HG03520 (cell line): ENCODE measurements around the gene PCDHA8.
"Not testable (repeated sequence)": the region's sequence is repeated elsewhere in the genome, so short reads cannot be mapped to it uniquely, and the experiment has no call there.

Experiments used
- ATAC-seq: cut with Tn5 transposase; IDR thresholded peaks from one replicate; pipeline ENCODE4 v1.9.1; 2021; ENCODE audit warnings: mild to moderate bottlenecking, moderate library complexity; ENCODE audit not compliant: unreplicated experiment

The PCDHA8 gene

DNA sequence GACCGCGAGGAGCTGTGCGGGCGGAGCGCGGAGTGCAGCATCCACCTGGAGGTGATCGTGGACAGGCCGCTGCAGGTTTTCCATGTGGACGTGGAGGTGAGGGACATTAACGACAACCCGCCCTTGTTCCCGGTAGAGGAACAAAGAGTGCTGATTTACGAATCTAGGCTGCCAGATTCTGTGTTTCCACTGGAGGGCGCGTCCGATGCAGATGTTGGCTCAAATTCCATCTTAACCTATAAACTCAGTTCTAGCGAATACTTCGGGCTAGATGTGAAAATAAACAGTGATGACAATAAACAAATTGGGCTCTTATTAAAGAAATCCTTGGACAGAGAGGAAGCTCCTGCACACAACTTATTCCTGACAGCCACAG, 12.6 kb upstream of the PCDHA8 start:
- no peak for ATAC-seq

DNA sequence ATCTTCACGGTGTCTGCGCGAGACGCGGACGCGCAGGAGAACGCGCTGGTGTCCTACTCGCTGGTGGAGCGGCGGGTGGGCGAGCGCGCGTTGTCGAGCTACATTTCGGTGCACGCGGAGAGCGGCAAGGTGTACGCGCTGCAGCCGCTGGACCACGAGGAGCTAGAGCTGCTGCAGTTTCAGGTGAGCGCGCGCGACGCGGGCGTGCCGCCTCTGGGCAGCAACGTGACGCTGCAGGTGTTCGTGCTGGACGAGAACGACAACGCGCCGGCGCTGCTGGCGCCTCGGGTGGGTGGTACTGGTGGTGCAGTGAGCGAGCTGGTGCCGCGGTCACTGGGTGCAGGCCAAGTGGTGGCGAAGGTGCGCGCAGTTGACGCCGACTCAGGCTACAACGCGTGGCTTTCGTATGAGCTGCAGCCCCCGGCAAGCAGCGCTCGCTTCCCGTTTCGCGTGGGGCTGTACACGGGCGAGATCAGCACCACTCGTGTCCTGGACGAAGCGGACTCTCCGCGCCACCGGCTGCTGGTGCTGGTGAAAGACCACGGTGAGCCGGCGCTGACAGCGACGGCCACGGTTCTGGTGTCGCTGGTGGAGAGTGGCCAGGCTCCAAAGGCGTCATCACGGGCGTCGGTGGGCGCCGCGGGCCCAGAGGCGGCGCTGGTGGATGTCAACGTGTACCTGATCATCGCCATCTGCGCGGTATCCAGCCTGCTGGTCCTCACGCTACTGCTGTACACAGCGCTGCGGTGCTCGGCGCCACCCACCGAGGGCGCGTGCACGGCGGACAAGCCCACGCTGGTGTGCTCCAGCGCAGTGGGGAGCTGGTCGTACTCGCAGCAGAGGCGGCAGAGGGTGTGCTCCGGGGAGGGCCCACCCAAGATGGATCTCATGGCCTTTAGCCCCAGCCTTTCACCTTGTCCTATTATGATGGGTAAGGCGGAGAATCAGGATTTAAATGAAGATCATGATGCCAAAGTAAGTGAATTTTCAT, 11.2 kb upstream of the PCDHA8 start:
- not testable (repeated sequence) for ATAC-seq

DNA sequence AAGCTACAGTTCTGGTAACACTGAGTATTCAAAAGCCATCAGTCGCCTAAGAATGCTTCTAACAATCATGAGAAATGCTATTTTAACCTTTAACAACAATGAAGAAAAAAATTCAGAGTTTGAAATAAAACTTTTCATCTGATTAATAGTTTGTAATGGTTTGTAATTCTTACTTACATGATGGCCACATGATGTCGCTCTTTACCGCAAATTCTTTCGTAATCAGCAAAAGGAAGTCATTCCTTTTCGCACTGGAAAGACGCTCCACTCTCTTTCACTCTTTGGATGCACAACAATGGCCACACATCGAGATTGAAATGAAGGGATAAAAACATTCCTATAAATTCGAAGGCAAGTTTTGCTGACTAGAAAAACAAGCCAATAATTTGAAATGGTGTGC, 7.0 kb upstream of the PCDHA8 start, which contains the start of gene PCDHA7:
TSS of gene PCDHA7 (plus strand) at position 277 of the 400 bp plus-strand sequence. CDS start at position 392, 115 bp downstream.
- no peak for ATAC-seq

DNA sequence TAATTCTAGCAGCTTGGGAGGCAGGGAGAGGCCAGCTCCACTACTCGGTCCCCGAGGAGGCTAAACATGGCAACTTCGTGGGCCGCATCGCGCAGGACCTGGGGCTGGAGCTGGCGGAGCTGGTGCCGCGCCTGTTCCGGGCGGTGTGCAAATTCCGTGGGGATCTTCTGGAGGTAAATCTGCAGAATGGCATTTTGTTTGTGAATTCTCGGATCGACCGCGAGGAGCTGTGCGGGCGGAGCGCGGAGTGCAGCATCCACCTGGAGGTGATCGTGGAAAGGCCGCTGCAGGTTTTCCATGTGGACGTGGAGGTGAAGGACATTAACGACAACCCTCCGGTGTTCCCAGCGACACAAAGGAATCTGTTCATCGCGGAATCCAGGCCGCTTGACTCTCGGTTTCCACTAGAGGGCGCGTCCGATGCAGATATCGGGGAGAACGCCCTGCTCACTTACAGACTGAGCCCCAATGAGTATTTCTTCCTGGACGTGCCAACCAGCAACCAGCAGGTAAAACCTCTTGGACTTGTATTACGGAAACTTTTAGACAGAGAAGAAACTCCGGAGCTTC, 6.5 kb upstream of the PCDHA8 start:
- not testable (repeated sequence) for ATAC-seq

DNA sequence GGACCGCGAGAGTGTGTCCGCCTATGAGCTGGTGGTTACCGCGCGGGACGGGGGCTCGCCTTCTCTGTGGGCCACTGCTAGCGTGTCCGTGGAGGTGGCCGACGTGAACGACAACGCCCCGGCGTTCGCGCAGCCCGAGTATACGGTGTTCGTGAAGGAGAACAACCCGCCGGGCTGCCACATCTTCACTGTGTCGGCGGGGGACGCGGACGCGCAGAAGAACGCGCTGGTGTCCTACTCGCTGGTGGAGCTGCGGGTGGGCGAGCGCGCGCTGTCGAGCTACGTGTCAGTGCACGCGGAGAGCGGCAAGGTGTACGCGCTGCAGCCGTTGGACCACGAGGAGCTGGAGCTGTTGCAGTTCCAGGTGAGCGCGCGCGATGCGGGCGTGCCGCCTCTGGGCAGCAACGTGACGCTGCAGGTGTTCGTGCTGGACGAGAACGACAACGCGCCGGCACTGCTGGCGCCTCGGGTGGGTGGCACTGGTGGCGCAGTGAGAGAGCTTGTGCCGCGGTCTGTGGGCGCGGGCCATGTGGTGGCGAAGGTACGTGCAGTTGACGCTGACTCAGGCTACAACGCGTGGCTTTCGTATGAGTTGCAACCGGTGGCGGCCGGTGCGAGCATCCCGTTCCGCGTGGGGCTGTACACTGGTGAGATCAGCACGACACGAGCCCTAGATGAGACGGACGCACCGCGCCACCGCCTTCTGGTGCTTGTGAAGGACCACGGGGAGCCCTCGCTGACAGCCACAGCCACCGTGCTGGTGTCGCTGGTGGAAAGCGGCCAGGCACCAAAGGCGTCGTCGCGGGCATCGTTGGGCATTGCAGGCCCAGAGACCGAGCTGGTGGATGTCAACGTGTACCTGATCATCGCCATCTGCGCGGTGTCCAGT, 5.1 kb upstream of the PCDHA8 start:
- ATAC-seq = no peak

DNA sequence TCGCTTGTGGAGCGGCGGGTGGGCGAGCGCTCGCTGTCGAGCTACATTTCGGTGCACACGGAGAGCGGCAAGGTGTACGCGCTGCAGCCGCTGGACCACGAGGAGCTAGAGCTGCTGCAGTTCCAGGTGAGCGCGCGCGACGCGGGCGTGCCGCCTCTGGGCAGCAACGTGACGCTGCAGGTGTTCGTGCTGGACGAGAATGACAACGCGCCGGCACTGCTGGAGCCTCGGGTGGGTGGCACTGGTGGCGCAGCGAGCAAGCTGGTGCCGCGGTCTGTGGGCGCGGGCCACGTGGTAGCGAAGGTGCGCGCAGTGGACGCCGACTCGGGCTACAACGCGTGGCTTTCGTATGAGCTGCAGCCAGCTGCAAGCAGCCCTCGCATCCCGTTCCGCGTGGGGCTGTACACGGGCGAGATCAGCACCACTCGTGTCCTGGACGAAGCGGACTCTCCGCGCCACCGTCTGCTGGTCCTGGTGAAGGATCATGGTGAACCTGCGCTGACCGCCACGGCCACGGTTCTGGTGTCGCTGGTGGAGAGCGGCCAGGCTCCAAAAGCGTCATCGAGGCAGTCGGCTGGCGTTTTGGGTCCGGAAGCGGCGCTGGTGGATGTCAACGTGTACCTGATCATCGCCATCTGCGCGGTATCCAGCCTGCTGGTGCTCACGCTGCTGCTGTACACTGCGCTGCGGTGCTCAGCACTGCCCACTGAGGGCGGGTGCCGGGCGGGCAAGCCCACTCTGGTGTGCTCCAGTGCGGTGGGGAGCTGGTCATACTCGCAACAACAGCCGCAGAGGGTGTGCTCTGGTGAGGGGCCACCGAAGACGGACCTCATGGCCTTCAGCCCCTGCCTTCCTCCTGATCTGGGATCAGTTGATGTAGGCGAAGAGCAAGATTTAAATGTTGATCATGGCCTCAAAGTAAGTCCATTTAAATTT, 2.1 kb downstream of the PCDHA8 start:
- no peak for ATAC-seq

DNA sequence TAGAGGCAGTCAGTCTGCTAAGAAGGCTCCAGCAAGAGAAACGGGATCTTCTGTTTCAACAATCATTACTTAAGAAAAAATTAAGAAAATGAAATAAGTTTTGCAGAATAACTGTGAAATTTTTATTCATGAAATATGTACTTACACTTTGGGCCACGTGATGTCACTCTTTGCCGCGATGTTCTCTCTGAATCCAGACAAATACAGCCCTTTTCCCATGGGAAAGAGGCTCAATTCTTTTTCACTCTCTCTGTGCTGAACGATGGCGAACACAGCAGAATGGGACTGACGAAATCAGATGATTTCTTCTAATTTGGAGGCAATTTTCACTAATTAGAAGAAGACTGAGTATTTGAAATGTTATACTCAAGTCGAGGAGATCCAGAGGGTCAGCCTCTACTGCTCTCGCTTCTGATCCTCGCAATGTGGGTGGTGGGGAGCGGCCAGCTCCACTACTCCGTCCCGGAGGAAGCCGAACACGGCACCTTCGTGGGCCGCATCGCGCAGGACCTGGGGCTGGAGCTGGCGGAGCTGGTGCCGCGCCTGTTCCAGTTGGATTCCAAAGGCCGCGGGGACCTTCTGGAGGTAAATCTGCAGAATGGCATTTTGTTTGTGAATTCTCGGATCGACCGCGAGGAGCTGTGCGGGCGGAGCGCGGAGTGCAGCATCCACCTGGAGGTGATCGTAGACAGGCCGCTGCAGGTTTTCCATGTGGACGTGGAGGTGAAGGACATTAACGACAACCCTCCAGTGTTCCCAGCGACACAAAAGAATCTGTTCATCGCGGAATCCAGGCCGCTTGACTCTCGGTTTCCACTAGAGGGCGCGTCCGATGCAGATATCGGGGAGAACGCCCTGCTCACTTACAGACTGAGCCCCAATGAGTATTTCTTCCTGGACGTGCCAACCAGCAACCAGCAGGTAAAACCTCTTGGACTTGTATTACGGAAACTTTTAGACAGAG, 7.4 kb downstream of the PCDHA8 start, which contains the start of gene PCDHA9:
TSS of gene PCDHA9 (plus strand) at position 244 of the 964 bp plus-strand sequence. CDS start at position 358, 114 bp downstream.
- not testable (repeated sequence) for ATAC-seq

DNA sequence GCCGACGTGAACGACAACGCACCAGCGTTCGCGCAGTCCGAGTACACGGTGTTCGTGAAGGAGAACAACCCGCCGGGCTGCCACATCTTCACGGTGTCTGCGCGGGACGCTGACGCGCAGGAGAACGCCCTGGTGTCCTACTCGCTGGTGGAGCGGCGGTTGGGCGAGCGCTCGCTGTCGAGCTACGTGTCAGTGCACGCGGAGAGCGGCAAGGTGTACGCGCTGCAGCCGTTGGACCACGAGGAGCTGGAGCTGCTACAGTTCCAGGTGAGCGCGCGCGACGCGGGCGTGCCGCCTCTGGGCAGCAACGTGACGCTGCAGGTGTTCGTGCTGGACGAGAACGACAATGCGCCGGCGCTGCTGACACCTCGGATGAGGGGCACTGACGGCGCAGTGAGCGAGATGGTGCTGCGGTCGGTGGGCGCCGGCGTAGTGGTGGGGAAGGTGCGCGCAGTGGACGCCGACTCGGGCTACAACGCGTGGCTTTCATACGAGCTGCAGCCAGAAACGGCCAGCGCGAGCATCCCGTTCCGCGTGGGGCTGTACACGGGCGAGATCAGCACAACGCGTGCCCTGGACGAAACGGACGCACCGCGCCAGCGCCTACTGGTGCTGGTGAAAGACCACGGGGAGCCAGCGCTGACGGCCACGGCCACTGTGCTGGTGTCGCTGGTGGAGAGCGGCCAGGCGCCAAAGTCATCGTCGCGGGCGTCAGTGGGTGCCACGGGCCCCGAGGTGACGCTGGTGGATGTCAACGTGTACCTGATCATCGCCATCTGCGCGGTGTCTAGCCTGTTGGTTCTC, 9.0 kb downstream of the PCDHA8 start:
- not testable (repeated sequence) for ATAC-seq

DNA sequence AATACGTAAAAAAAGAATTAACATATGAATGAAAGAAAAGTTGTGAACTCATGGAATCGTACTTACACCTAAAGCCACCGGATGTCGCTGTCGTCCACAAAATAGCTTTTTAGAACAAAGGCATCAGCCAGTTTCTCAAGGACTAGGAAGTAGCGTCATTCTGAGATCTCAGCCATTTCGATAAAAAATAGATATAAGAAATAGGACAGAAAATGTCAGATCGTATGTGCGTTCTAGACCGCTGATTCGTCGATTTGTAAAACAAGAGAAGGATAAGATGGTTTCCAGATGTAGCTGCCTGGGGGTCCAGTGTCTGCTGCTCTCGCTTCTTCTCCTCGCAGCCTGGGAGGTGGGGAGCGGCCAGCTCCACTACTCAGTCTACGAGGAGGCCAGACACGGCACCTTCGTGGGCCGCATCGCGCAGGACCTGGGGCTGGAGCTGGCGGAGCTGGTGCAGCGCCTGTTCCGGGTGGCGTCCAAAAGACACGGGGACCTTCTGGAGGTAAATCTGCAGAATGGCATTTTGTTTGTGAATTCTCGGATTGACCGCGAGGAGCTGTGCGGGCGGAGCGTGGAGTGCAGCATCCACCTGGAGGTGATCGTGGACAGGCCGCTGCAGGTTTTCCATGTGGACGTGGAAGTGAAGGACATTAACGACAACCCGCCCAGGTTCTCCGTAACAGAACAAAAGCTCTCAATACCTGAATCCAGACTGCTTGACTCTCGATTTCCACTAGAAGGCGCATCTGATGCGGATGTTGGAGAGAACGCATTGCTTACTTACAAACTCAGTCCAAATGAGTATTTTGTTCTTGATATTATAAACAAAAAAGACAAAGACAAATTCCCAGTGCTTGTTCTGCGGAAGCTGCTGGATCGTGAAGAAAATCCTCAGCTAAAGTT, 15.0 kb downstream of the PCDHA8 start, which contains the start of gene PCDHA10:
TSS of gene PCDHA10 (plus strand) at position 126 of the 903 bp plus-strand sequence. CDS start at position 278, 152 bp downstream.
- no peak for ATAC-seq

DNA sequence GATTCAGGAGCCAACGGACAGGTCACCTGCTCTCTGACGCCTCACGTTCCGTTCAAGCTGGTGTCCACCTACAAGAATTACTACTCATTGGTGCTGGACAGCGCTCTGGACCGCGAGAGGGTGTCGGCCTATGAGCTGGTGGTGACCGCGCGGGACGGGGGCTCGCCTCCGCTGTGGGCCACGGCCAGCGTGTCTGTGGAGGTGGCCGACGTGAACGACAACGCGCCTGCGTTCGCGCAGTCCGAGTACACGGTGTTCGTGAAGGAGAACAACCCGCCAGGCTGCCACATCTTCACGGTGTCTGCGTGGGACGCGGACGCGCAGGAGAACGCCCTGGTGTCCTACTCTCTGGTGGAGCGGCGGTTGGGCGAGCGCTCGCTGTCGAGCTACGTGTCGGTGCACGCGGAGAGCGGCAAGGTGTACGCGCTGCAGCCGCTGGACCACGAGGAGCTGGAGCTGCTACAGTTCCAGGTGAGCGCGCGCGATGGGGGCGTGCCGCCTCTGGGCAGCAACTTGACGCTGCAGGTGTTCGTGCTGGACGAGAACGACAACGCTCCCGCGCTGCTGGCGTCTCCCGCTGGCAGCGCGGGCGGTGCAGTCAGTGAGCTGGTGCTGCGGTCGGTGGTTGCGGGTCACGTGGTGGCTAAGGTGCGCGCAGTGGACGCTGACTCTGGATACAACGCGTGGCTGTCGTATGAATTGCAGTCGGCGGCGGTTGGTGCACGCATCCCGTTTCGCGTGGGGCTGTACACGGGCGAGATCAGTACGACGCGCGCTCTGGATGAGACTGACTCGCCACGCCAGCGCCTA, 16.4 kb downstream of the PCDHA8 start:
- ATAC-seq = no peak

DNA sequence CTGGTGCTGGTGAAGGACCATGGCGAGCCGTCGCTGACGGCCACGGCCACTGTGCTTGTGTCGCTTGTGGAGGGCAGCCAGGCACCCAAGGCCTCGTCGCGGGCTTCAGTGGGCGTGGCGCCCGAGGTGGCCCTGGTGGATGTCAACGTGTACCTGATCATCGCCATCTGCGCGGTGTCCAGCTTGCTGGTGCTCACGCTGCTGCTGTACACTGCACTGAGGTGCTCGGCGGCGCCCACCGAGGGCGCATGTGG, 16.9 kb downstream of the PCDHA8 start:
- ATAC-seq = no peak

DNA sequence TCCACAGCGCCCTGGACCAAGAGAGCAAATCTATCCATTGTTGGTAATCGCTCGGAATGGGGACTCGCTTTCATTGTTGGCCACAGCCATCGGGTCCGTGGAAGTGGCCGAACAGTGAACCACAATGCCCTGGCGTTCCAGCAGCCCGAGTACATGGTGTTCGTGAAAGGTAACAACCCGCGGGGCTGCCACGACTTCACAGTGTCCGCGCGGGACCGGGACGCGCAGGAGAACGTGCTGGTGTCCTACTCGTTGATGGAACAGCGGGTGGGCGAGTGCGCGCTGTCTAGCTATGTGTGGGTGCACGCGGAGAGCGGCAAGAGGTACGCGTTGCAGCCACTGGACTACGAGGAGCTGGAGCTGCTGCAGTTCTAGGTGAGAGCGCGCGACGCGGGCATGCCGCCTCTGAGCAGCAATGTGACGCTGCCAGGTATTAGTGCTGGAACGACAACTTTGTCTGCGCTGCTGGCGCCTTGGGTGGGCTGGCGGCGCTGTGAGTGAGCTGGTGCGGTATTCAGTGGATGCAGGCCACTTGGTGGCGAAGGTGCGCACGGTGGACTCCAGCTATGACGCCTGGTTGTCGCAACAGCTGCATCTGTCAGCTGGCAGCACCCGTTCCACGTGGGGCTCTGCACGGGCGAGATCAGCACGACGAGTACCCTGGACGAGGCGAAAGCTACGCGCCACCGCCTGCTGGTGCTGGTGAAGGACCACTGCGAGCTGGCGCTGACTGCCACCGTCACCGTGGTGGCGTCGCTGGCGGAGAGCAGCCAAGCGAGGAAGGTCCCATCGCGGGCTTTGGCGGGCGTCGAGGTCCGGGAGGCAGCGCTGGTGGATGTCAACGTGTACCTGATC, 21.7 kb downstream of the PCDHA8 start:
- ATAC-seq = no peak

DNA sequence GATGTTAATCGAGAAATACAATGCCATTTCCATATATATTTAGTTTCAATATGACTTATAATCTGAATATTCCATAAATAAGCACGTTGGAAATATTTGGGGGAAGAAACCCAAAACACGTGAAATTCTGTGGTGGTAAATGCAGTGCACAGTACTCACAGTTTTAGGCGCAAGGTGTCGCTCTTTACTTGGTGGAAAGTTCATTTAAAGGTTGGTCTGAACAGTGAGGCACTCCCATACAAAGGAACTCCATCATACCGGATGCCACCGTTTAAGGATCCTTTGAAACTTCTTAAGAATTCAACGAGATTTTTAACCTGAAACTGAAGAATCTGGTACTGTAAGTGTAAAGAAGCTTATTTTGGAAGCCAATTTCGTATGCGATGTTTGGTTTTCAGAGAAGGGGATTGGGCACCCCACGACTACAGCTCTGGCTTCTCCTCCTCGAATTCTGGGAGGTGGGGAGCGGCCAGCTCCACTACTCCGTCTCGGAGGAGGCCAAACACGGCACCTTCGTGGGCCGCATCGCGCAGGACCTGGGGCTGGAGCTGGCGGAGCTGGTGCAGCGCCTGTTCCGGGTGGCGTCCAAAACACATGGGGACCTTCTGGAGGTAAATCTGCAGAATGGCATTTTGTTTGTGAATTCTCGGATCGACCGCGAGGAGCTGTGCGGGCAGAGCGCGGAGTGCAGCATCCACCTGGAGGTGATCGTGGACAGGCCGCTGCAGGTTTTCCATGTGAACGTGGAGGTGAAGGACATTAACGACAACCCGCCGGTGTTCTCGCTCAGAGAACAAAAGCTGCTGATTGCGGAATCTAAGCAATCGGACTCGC, 28.0 kb downstream of the PCDHA8 start, which contains the start of gene PCDHA11:
TSS of gene PCDHA11 (plus strand) at position 237 of the 834 bp plus-strand sequence. CDS start at position 384, 147 bp downstream.
- no peak for ATAC-seq

DNA sequence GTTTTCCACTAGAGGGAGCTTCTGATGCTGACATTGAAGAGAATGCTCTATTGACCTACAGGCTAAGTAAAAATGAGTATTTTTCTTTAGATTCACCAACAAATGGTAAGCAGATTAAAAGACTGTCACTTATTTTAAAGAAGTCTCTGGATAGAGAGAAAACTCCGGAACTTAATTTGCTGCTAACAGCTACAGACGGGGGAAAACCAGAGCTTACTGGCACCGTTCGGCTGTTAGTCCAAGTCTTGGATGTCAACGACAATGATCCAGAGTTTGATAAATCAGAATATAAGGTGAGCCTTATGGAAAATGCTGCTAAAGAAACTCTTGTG, 28.5 kb downstream of the PCDHA8 start:
- no peak for ATAC-seq
